ENCODE results near the gene INO80E.

Gene INO80E

DNA sequence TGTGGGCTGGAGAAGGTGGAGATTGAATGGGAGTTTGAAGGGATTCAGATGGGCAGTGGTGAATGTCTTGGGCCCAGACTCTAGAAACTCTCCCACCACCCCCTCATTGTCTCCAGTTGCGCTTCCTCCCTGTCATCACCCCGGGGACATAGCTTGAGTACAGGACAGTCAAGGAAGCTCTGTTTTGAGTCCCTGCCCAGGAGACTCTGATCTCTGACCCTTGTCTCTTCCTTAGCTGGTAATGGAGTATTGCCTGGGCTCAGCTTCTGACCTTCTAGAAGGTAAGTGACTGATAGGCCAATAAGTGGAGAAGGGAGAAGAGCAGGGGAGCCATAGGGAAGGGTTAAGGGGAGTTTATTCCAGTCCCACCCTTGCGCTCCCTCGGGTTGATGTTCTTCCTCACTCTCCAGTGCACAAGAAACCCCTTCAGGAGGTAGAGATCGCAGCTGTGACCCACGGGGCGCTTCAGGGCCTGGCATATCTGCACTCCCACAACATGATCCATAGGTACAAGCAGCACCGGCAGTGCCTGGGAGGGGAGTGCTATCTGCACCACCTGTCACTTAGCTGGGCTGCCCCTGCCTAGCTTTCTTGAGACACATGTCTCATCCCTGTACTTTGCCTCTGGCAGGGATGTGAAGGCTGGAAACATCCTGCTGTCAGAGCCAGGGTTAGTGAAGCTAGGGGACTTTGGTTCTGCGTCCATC, 17.3 kb upstream of the INO80E start:
- in situ Hi-C loops (cut with HindIII; ENCODE audit: low pct_unique_long_range_greater_than_20kb, low sequenced_read_pairs): no loop called here

GRCh38 chr16:29982560-29983419, 13.3 kb upstream of the INO80E start:
- DNase-seq (ENCODE audit: low read depth in 1 of 2, low spot score in 1 of 2): no peak
- no peak for TF ChIP-seq JUND (IDR thresholded peaks at IDR 0.05; ENCODE audit: low read depth)
- in situ Hi-C loops (cut with HindIII; ENCODE audit: low pct_unique_long_range_greater_than_20kb, low sequenced_read_pairs): no loop called here

More for the DNA sequence above, 17.3 kb upstream of the INO80E start:
- no peak for TF ChIP-seq JUND (IDR thresholded peaks at IDR 0.05; ENCODE audit: low read depth)
- no peak for DNase-seq (ENCODE audit: low read depth in 1 of 2, low spot score in 1 of 2)

DNA sequence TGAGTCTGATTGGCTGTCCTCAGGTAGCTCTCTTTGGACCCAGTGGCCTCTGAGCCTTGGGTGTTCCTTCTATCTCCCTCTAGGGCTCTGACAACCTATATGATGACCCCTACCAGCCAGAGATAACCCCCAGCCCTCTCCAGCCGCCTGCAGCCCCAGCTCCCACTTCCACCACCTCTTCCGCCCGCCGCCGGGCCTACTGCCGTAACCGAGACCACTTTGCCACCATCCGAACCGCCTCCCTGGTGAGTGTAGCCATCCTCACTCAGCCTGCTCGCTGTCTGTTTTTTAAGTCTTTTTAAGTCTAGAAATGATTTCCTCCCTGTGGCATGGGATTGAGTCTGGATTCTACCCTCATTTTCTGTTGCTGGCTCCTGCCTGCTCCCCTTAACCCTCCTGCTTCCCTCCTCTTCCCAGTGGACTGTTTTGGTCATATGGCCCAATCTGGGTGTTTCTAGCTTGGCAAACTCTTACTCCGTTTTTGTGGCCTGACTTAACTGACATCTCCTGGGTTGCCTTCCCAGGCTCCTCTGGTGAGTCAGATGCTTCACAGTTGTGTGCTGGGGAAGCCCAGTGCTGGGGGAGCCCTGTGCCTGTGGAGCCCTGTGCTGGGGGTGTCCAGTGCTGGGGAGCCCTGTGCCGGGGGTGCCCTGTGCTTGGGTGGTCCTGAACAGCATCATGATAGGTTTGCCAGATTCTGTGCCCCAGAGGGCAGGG, 12.5 kb upstream of the INO80E start:
- TF ChIP-seq JUND (IDR thresholded peaks at IDR 0.05; ENCODE audit: low read depth): no peak
- no peak for DNase-seq (ENCODE audit: low read depth in 1 of 2, low spot score in 1 of 2)
- in situ Hi-C loops (cut with HindIII; ENCODE audit: low pct_unique_long_range_greater_than_20kb, low sequenced_read_pairs): no loop called here

- DNase-seq (ENCODE audit: low read depth in 1 of 2, low spot score in 1 of 2): no peak
- TF ChIP-seq JUND (IDR thresholded peaks at IDR 0.05; ENCODE audit: low read depth): no peak
- in situ Hi-C loops (cut with HindIII; ENCODE audit: low pct_unique_long_range_greater_than_20kb, low sequenced_read_pairs): no loop called here
Observed at GRCh38 chr16:29984137-29984763, 11.8 kb upstream of the INO80E start.

DNA sequence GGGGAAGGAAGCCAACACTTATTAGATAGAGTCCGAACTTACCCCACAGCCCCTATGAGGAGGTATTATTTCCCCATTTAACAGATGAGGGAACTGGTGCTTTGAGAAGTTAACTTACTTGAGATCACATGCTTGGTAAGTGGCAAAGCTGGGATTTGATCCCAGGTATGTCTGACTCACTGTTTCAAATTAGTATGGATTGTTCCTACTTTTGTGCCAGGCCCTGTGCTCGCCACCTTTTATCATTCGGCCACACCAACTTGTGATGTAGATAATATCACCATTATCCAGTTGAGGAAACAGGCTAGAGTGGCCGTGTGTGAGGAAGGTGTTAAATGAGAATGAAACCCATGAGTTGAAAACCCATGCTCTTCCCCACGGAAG, 11.3 kb upstream of the INO80E start:
- in situ Hi-C loops (cut with HindIII; ENCODE audit: low pct_unique_long_range_greater_than_20kb, low sequenced_read_pairs): no loop called here
- no peak for TF ChIP-seq JUND (IDR thresholded peaks at IDR 0.05; ENCODE audit: low read depth)
- DNase-seq (ENCODE audit: low read depth in 1 of 2, low spot score in 1 of 2): no peak

DNA sequence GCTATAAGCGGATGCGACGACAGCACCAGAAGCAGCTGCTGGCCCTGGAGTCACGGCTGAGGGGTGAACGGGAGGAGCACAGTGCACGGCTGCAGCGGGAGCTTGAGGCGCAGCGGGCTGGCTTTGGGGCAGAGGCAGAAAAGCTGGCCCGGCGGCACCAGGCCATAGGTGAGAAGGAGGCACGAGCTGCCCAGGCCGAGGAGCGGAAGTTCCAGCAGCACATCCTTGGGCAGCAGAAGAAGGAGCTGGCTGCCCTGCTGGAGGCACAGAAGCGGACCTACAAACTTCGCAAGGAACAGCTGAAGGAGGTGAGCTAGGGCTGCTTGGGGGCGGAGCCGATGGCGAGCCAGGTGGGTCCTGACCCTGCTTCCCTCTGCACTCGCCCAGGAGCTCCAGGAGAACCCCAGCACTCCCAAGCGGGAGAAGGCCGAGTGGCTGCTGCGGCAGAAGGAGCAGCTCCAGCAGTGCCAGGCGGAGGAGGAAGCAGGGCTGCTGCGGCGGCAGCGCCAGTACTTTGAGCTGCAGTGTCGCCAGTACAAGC, 10.7 kb upstream of the INO80E start:
- DNase-seq (ENCODE audit: low read depth in 1 of 2, low spot score in 1 of 2): no peak
- TF ChIP-seq JUND (IDR thresholded peaks at IDR 0.05; ENCODE audit: low read depth): no peak
- in situ Hi-C loops (cut with HindIII; ENCODE audit: low pct_unique_long_range_greater_than_20kb, low sequenced_read_pairs): no loop called here

GRCh38 chr16:29986231-29986630, 9.8 kb upstream of the INO80E start:
- in situ Hi-C loops (cut with HindIII; ENCODE audit: low pct_unique_long_range_greater_than_20kb, low sequenced_read_pairs): no loop called here

GRCh38 chr16:29986931-29987330, 9.1 kb upstream of the INO80E start:
- no peak for DNase-seq (ENCODE audit: low read depth in 1 of 2, low spot score in 1 of 2)
- in situ Hi-C loops (cut with HindIII; ENCODE audit: low pct_unique_long_range_greater_than_20kb, low sequenced_read_pairs): no loop called here
- TF ChIP-seq JUND (IDR thresholded peaks at IDR 0.05; ENCODE audit: low read depth): no peak

More at GRCh38 chr16:29986231-29986630, 9.8 kb upstream of the INO80E start:
- TF ChIP-seq JUND (IDR thresholded peaks at IDR 0.05; ENCODE audit: low read depth): no peak
- no peak for DNase-seq (ENCODE audit: low read depth in 1 of 2, low spot score in 1 of 2)

- in situ Hi-C loops (cut with HindIII; ENCODE audit: low pct_unique_long_range_greater_than_20kb, low sequenced_read_pairs): no loop called here
- TF ChIP-seq JUND (IDR thresholded peaks at IDR 0.05; ENCODE audit: low read depth): no peak
- DNase-seq (ENCODE audit: low read depth in 1 of 2, low spot score in 1 of 2): no peak
Observed at GRCh38 chr16:29987371-29988085, 8.5 kb upstream of the INO80E start.

DNA sequence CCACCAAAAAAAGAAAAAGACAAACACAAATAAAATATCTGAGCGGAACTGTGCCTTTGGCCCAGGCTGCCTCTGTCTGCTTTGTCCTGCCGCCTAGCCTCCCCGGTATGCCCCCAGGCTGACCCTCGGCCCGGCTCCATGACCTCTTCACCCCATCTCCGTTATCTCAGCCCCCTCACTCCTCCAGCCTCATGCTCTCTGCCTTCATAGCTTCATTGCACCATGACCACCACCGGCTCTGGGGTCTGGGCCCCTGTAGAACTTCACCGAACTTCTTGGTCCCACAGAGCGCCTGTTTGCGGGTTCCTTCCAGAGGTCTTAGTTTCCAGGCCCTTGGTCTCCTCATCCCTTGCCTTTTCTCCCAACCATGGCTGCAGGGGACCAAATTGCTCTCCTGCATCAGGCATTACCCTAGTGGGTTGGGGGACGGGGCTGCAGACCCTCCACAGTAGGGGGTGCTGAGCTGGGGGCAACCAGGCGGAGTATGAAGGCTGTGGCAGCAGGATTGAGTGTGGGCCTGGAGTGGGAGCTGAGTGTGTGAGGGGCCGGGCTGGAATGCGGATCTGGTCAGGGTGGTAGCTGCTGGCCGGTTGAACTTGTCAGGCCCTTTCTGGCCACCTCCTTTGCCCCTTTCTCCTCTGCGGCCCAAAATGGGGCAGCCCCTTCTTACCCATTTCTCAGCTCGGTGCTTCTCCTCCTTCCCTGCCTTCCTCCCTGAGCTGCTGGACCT, 7.5 kb upstream of the INO80E start:
- no peak for DNase-seq (ENCODE audit: low read depth in 1 of 2, low spot score in 1 of 2)
- in situ Hi-C loops (cut with HindIII; ENCODE audit: low pct_unique_long_range_greater_than_20kb, low sequenced_read_pairs): no loop called here
- TF ChIP-seq JUND (IDR thresholded peaks at IDR 0.05; ENCODE audit: low read depth): no peak

Measured in T47D (cell line).